ENCODE data around the gene RTN4.

GRCh38 chr2:54941248-54941984, 108.8 kb downstream of the RTN4 start:
- TF ChIP-seq POLR2A (IDR thresholded peaks at IDR 0.05) (no peak), CTCF (IDR thresholded peaks at IDR 0.05) (no peak)

All from gastroesophageal sphincter (tissue), 3 donors.